NCI-H2107 treated with DMSO at 0.1 percent for 48 hours (cell line): ENCODE results near the gene NECTIN4.
"Not testable (repeated sequence)": the region's sequence is repeated elsewhere in the genome, so short reads cannot be mapped to it uniquely, and the experiment has no call there.

ENCODE experiments used
- DNase-seq: peaks from one replicate; lab custom pipeline; 2025; ENCODE audit not compliant: unreplicated experiment; lab: John Stamatoyannopoulos, UW

NECTIN4 gene

GRCh38 chr1:161033751-161034150 lies 55.6 kb downstream of the NECTIN4 start:
- no peak for DNase-seq

DNA sequence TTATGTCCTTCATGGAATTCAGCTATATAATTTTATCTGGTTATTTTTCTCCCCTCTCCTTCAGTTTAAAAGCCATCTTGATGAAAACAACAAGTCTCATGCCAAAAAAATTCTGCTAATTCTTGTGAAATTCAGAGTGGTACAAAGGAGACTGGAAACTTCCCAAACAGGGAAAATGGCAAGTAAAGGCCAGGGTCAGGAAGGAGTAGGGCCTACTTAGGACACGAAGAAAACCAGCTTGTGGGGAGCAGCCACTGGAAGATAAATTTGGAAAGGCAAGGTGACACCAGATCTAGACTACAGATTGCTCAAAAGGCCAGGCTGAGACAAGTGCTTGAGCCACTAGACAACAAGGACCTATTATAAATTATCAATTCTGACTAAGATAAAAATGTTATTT lies 56.9 kb downstream of the NECTIN4 start:
- DNase-seq: no peak

- no peak for DNase-seq
These were observed 57.5 kb downstream of the NECTIN4 start for GRCh38 chr1:161031874-161032273.

DNA sequence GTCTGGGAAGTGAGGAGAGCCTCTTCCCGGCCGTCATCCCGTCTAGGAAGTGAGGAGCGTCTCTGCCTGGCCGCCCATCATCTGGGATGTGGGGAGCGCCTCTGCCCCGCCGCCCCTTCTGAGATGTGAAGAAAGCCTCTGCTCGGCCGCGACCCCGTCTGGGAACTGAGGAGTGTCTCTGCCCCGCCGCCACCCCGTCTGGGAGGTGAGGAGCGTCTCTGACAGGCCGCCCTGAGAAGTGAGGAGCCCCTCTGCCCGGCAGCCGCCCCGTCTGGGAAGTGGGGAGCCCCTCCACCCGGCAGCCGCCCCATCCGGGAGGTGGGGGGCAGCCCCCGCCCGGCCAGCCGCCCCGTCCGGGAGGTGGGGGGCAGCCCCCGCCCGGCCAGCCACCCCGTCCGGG lies 59.9 kb downstream of the NECTIN4 start:
- not testable (repeated sequence) for DNase-seq

- not testable (repeated sequence) for DNase-seq
These were observed 62.4 kb downstream of the NECTIN4 start for GRCh38 chr1:161026954-161027353.

- not testable (repeated sequence) for DNase-seq
These were observed 66.9 kb downstream of the NECTIN4 start for GRCh38 chr1:161022432-161022831.

DNA sequence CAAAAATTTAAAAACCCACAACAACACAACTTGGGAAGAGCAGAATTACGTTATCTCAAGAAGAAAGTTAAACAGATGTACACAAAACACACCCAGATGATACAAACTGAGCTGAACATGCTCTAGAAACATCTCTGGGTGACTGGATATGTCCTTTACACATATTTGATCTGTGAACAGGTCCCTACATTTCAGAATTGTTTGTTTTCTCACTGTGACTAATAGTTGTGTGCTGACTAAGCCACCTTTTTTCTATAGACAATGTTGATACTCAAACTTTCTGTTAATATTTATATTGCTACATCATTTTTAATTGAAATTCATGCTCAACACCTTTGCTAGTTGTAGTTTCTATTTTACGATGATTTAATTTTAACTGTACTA lies 67.4 kb downstream of the NECTIN4 start:
- DNase-seq: no peak

GRCh38 chr1:161021165-161021969 lies 68.0 kb downstream of the NECTIN4 start:
- peak; percentile 98 for DNase-seq
